ENCODE measurements around the gene TMEM244.

GRCh38 chr6:129866256-129866655 is 5.1 kb upstream of the TMEM244 start:
- TF ChIP-seq CTCF (IDR thresholded peaks at IDR 0.05), result no peak
- no peak for TF ChIP-seq POLR2A (IDR thresholded peaks at IDR 0.05)
- TF ChIP-seq POLR2AphosphoS5 (IDR thresholded peaks at IDR 0.05), result no peak

All from prostate gland (tissue), 2 donors.